Measurements from ENCODE around the gene AQP12A.

The AQP12A gene

DNA sequence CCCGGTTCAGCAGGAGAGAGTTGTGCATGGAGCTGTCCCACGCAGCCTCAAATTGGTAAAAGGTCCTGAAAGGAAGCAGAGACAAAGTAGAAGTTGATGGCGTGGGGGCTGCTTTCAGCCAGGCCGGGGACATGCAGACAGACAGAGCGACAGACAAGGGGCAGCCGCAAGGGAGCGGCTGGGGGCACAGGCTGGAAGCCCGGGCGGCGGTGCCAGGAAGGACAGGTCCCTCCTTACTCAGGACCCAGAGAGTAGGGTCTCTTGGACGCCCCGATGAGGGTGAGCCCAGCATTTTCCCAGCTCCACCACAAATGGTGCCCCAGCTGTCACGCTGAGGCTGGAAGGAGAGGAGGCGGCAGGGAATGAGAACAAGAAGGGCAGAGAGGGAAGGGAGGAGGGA is 35.2 kb downstream of the AQP12A start:
- DNase-seq: no peak

DNA sequence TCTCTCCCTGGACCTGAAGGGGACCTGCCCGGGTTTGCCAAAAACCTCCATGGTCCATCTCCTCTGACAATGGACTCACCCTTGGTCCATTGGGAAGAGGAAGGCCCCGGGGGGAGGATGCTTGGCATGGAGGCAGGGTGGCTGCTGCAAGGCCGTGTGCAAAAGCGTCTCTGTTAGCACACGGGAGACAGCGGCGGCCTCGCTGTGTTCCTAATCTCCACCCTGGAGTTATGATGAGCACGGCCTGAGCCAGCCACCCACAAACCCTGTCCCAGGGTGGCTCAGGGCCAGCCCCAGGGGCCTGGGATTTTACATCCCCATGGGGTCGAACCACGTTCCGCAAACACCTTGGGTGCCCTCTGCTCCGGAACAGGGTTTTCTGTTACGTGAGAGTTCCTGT is 35.8 kb downstream of the AQP12A start:
- DNase-seq: no peak

DNA sequence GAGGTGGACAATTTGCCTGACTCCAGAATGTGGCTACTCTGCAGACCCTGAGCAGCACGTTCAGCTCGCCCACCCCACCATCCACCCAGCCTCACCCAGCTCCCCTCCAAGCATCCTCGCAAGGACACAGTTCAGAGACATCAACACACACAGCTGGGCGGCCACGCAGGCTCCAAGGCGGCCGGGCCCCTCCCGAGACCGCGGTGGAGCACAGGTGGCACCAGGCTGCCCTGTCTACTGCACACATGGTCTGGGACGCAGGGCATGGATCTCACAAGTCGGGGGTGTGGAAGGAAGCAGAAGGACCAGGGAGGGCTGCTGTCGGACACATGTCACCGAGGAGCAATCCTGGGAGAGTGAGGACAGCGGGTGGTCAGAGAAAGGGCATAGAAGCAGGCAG is 36.2 kb downstream of the AQP12A start:
- no peak for DNase-seq

DNA sequence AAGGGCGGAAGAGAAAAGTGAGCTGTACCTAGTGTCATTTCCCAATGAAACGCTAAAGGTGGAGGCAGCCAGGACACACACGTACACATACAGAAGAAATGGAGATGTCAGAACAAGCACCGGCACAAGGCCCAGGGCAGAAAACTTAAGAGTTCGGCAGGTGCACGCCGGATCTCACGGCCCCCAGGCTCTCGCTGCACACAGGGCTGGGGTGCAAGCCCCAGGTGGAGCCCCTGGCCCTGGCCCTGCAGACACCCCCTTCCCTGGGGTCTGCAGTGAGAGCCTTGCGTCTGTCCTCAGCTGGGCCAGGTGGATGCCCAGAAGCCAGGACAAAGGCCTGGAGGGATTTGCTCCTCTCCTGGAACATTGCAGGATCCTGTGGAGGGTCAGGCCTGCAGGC is 36.7 kb downstream of the AQP12A start:
- DNase-seq: no peak

DNA sequence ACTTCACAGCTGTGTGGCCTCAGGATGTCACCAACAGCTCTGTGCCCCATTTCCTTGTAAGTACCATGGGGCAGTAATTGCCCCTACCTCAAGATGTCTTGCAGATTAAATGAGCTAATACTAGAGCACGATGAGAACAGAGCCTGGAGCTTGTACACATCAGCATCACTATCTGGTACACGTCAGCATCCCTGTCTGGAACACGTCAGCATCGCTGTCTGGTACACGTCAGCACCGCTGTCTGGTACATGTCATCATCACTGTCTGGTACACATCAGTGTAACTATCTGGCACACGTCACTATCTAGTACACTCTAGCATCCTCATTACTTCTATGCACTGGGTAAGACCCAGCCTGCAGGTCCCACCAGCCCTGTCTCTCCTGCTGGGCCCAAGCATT is 37.2 kb downstream of the AQP12A start:
- DNase-seq: no peak

DNA sequence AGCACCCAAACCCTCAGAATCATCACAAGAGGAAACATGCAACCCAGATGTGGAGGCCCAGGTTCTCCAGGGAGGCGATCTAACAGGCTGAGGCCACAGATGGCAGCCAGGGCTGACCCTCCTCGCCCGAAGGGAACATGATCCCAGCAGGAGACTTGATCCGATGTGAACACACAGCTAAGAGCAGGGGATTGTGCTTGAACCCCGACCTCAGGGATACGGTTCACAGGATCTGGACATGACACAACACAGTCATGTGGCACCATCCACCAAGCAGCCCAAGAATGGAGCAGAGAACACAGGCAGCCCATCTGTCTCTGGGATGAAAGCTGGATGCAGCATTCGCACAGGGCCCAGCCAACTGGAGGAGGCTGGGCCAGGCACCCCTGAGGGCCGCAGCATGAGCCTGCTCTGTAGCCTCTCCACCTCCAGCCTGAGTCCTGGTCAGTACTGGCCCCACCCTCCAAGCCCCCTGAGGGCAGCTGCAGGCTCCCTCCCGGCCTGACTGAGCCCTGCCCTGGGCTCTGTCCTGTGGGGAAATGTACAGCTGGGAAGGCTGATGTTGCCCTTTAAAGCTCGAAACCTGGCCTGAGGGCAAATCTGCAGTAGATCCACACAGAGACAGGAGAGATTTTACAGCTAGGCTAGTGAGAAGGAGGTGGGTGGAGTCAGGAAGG is 39.0 kb downstream of the AQP12A start:
- no peak for DNase-seq

DNA sequence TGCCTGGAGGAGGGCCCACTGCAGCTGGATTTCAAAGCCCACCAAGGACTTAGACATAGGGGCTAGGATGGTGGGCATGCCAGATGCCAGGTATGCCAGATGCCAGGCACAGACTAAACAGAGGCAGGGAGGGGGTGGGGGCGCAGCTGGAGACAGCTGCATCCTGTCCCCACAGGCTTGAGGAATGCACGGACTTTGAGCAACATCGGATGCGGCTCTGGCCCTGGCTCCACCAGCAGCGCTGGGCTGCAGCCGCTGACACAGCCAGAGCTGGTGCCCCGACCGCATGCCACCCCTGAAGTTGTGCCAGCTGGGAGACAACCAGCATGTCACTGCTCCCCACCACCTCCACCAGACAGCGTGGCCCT is 39.5 kb downstream of the AQP12A start:
- no peak for DNase-seq

DNA sequence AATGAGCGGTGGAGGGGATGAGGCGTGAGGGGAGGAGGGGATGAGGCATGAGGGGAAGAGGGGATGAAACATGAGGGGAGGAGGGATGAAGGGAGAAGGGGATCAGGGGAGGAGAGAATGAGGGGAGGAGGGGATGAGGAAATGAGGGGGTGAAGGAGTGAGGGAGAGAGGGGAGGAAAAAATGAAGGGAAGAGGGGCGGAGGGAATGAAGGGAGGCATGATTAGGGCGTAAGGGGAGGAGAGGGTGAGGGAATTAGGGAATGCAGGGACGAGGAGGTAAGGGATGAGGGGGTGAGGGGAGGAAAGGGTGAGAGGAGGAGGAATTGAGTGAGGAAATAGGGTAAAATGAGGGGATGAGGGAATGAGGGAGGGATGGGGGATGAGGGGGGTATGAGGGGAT is 40.5 kb downstream of the AQP12A start:
- DNase-seq: no peak

DNA sequence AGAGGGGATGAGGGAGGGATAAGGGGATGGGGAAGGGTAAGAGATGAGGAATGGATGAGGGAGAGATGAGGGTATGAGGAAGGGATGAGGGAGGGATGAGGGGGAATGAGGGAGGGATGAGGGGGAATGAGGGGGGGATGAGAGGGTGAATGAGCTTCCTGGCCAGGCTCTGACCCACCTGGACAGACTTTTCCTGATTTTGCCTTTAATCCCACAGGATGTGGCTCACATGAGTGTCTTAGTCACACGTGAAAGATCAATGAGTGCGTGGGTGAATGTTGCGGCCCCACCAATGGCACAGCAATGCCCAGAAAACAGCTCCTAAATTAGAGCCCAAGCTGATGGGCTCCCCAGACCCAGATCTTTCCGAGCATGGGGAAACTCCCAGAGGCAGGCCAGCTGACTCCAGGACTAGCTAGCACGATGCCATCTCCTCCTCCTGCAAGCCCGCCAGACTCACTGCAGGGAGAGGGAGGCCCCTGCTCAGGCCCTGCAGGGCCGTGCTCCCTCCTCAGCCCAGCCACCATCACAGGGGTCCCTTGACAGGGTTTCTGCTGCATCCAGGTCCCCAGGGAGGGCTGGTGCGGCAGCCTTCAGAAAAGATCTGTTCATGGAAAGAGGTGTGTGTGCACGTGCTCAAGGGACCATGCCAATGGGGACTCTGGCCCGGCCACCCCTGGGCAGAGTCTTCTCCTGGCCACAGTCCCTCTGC is 41.4 kb downstream of the AQP12A start:
- DNase-seq: no peak

DNA sequence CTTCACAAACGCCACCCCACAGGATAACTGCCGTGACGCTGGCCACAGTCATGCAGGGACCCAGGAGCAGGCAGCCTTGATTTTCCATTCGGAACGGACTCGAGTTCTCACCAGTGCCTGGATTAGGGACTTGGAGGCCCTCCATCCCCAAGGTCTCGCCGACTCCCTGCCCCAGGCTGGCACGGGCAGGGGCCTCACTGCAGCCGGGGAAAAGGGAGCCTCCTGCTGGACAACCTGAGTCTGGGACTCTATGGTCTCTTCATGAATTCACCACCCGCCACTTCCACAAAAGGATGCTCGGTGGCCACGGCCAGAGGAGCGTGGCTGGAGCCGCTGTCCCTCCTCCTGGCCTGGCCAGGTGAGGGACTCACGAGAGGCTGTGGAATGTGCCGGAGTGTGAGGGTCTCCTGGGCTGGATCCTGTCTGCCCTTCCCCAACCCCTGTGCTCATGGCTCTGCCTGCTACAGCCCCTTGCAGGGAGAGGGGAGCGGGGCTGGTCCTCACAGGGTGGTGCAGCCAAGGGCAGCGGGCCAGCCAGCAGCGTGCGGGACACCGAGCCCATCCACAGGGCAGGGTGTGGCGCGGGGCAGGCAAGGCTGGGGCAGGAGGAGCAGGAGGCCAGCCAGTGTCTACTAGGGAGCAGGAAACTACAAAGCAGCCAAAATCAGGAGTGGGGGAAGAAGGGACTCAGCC is 42.3 kb downstream of the AQP12A start:
- peak; percentile 58 for DNase-seq

DNA sequence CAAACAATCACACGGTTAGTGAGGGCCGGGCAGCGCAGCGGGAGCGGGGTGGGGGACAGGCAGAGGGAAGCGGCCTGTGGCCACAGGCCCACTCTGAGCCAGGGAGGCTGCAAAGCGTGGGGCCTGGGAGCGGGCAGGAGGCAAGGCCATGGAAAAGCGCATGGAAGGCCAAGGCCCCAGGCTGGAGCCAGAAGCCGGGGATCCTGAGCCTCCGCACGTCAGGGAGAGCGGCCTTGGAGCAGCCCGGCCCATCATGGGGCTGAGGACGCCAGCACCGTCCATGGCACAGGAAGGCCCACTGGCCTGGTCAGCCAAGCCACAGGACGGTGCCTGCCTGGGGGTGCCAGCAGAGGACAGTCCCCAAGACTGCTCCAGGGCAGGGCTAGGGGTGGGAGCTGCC is 43.1 kb downstream of the AQP12A start:
- no peak for DNase-seq

DNA sequence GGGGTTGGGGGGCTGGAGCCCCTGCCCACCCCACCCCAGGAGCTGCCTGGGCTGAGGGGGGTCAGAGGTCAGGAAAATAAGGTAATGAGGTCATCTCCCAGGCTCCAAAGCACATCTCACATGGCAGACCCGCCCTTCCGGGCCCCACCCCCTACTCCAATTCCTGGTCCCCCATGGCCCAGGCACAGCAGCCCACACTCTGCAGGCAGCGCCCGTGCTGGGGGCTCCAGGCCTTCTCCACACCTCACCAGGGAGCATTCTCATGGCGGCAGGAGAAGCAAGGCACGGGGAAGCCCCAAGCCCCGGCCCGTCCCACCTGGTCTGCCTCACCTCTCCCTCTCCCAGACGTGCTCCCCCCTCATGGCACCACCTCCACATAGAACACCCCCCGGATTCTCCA is 43.8 kb downstream of the AQP12A start:
- DNase-seq: no peak

DNA sequence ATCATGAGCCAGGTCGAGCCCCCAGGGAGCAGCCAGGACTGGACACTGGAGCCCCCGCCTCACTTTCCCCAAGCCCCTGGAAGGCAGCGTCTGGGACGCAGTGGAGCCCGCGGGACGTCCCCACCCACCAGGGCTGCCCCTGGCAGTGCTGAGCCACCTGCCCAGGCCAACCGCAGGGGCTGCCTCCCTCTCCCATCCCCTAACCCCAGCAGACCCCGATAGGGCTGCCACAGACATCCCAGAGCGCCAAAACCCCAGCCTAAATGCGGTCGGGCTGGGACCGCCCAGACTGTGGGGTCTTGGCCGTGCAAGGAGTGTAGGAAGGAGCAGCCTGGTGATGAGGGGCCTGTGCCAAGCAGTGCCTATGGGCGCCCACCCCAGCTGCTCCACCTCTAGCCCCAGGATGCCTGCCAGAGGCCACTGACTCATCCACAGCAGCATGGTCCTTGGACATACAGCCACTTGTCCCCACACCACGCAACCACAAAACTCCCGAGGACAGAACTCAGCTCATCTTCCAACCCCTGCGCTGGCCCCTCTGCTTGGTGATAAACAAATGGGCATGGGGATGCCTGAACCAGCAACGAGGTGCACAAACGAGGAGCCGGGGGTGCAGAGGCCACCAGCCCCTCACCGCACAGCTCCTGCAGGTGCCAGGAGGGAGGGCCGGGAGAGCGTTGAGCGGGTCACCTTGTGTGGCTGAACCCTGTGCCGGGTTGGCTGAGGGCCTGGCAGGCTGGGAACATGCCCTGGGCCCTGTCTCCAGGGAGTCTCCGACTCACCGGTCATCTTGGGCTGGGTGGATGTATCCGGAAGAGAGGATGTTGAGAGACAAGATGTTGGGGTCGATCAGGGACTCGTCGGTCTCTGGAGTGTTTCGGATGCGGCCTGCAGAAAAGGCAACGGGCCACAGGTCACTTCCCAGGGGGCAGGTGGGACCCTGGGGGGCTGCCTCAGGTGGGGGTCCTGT is 44.9 kb downstream of the AQP12A start:
- DNase-seq: no peak

DNA sequence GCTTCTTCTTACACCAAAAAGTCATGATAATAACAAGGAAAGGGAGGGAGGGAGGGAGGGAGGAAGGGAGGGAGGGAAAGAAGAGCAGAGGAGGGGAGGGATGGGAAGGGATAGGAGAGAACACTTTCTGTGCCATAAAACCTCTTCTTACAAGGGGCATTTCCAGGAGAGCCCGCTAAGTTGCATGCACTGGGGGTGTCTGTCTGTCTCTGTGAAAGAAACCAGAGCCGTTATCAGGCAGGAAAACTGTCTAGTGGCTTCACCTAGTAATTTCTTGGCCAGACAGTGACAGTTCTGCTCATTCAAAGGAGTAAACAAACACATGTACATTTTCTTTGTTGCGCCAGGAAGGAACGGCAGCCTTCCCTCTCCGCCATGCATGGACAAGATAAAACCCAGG is 45.8 kb downstream of the AQP12A start:
- DNase-seq: no peak

DNA sequence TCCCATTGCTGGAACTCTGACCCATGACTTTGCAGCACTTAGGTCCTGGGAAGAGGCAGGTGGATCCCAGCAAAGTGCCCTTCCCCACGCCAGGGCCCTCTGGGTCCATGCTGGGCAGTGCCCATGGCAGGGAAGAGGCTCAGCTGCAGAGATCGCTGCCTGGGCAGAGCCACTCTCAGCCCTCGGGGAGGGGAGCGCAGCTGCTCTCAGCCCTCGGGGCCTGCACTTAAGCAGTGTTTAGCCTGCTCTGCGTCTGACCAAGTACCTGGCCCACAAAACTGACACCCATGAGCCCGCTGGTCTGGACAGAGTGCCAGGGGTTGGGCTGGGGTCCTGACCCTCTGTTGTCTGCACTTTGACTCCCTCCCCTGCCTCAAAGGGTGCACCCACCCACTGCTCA is 46.3 kb downstream of the AQP12A start:
- no peak for DNase-seq

DNA sequence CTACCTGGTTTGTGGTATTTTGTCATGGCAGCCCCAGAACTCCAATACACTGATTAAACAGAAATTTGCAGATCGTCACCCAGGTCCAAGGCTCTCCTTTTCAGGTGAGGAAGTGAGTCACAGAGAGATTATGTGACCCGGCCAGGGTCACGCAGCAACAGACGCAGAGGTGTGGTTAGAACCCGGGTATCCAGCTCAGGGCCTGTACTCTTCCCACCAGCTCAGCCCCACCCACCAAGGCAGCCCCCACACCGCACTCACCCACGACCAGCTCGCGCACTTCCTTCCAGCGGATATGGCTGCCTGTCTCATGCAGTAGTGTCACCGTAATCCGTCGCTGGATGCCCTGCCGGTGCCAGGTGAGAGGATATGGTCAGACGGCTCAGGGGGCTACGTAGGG is 48.1 kb downstream of the AQP12A start:
- peak; percentile 56 for DNase-seq

DNA sequence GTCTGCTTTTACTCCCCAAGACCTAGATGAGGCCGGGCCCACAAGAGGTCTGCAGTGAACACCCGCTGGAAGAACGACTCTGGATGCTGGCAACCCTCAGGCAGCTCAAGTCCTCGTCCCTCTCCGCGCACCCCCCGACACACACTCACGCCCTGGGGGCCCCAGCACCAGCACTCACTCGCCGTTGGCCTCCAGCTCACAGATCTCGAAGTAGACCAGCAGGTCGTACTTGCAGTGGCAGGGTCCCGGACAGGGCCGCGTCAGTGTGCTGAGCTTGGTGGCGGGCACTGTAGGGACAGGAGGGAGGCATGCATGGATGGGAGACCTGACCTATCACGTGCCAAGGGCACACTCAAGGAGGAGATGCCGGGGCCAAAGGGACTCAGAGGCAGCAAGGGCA is 49.4 kb downstream of the AQP12A start:
- no peak for DNase-seq

DNA sequence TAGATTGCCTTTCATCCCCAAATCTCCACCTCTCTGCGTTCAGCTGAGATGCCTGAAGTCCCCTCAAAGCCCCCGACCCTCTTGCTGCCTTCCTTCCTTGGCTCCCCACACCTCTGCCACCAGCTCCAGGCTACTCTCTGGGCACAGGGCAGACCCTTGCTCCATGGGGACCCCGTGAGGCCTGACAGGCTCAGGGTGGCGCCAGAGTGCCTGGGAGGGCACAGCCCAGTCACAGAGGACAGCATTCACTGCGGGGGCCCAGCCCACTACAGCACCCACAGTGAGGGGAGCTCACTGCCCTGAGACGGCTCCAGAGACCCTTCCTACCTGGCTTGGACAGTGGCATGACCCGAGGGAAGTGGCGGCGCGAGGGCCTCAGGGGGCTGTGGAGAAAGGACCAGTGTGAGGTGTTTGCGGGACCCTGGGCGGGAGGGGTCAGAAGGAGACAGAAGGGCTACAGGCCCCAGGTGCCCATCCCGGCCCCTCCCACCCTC is 51.0 kb downstream of the AQP12A start:
- no peak for DNase-seq

DNA sequence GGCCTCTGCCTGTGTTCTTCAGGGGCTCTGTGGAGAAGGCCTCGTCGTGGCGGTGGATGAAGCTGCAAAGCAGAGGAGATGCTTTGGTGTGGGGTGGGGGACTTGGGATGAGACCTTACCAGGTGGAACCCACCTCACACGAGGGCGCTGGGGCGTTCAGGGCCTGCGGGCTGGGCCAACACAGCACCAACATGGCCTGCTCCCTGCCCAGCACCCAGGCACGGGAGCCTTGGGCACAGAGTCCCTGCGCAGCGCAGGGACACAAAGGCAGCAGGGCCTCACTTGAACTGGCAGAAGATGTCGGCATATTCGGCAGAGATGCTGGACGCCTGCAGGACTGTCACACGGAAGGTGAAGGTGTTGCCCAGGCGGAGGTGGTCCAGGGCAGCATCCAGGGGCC is 53.8 kb downstream of the AQP12A start:
- DNase-seq: no peak

DNA sequence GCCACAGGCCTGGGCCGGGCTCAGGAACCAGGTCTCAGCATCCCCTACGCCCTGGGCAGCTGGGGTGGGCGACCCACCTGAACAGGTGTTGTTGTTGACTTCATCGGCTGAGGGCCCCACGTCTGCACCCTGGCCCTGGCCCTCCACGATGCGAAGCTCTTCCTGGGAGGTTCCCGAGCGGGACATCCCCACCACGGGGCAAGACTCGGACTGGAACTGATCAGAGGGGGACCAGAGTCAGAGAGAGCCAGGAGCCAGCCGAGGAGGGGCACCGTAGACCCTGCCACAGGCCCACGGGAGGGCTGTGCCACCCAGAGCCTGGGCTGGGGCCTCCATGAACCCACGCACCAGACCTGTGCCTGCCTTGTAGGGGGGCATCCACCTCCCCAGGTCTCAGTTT is 54.3 kb downstream of the AQP12A start:
- DNase-seq: no peak

DNA sequence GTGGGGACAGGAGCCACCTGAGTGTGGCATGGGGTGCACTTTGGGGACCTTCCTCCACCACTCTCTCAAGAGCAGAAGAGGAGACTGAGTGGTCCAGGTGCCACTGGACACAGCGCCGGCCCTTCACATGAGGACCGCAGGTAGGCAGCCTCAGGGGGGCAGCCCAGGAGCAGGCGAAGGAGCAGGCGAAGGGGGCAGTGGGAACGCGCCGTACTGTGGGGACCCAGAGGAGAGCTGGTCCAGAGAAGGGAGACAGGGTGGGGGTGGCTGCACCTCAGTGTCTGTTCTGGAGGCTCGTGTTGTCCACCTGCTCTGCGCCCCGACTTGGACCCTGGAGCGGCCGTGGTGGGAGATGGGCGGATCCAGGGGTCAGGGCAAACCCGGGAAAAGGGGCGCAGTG is 55.0 kb downstream of the AQP12A start:
- DNase-seq: no peak

DNA sequence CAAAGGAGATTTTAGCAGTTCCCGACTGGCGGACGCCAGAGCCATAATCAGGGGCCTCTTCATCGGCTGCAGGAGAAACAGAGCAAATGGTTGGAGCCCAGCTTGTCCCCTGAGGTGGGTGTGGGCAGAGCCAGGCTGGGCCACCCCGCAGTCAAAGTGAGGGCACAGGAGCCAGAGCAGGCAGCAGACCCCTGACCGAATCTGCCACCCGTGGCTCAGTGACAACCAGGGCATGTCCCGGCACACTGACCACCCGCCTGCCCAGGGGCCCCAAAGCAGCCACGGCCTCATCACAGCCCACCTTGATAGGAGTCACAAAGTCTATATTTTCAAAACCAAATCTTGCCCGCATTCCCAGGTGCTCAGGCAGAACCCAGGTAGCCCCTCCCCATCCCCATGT is 55.6 kb downstream of the AQP12A start:
- DNase-seq: no peak
